ENCODE measurements around the gene DUSP1.

Gene DUSP1

GRCh38 chr5:172762214-172763119 lies 8.5 kb downstream of the DUSP1 start:
- DNase-seq, result no peak
- no peak for TF ChIP-seq CTCF (IDR thresholded peaks at IDR 0.05; ENCODE audit: low read depth, low read length)
- Histone ChIP-seq H3K27me3 (ENCODE audit: insufficient read depth, low read depth, severe bottlenecking) (no peaks in the 10 kb centered on the region), H3K9me3 (ENCODE audit: severe bottlenecking) (no peaks in the 10 kb centered on the region), H3K4me3 (ENCODE audit: low read depth, low read length) (no peak overlapping the region), H3K27ac (no peak overlapping the region), H3K36me3 (peaks cover under 1% of the 10 kb centered on the region)

GRCh38 chr5:172760959-172761358 lies 10.0 kb downstream of the DUSP1 start:
- H3K9me3 ChIP-seq (ENCODE audit: severe bottlenecking), result no peaks in the 10 kb centered on the region
- H3K27me3 ChIP-seq (ENCODE audit: insufficient read depth, low read depth, severe bottlenecking), result no peaks in the 10 kb centered on the region
- H3K4me3 ChIP-seq (ENCODE audit: low read depth, low read length), result no peak overlapping the region
- H3K27ac ChIP-seq, result no peak overlapping the region
- no peaks in the 10 kb centered on the region for H3K36me3 ChIP-seq
- DNase-seq, result no peak
- no peak for TF ChIP-seq CTCF (IDR thresholded peaks at IDR 0.05; ENCODE audit: low read depth, low read length)

- H3K36me3 ChIP-seq, result no peaks in the 10 kb centered on the region
- no peak for TF ChIP-seq CTCF (IDR thresholded peaks at IDR 0.05; ENCODE audit: low read depth, low read length)
- H3K27me3 ChIP-seq (ENCODE audit: insufficient read depth, low read depth, severe bottlenecking), result no peaks in the 10 kb centered on the region
- H3K9me3 ChIP-seq (ENCODE audit: severe bottlenecking), result peaks cover 8% of the 10 kb centered on the region
- DNase-seq, result no peak
- no peak overlapping the region for H3K27ac ChIP-seq
- no peak overlapping the region for H3K4me3 ChIP-seq (ENCODE audit: low read depth, low read length)
These were observed 10.9 kb downstream of the DUSP1 start for GRCh38 chr5:172760136-172760535.

GRCh38 chr5:172758834-172759149 lies 12.2 kb downstream of the DUSP1 start:
- Histone ChIP-seq H3K4me3 (ENCODE audit: low read depth, low read length) (no peak overlapping the region), H3K9me3 (ENCODE audit: severe bottlenecking) (peaks cover 8% of the 10 kb centered on the region), H3K27ac (no peak overlapping the region), H3K27me3 (ENCODE audit: insufficient read depth, low read depth, severe bottlenecking) (no peaks in the 10 kb centered on the region), H3K36me3 (no peaks in the 10 kb centered on the region)
- TF ChIP-seq CTCF (IDR thresholded peaks at IDR 0.05; ENCODE audit: low read depth, low read length), result no peak
- DNase-seq, result no peak

- DNase-seq, result no peak
- TF ChIP-seq CTCF (IDR thresholded peaks at IDR 0.05; ENCODE audit: low read depth, low read length), result no peak
- H3K27ac ChIP-seq, result no peak overlapping the region
- peaks cover 8% of the 10 kb centered on the region for H3K9me3 ChIP-seq (ENCODE audit: severe bottlenecking)
- H3K4me3 ChIP-seq (ENCODE audit: low read depth, low read length), result no peak overlapping the region
- H3K36me3 ChIP-seq, result no peaks in the 10 kb centered on the region
- no peaks in the 10 kb centered on the region for H3K27me3 ChIP-seq (ENCODE audit: insufficient read depth, low read depth, severe bottlenecking)
These were observed 12.7 kb downstream of the DUSP1 start for GRCh38 chr5:172758077-172758833.

All from WERI-Rb-1 (cell line).